ENCODE results near the gene GPER1.

The GPER1 gene

DNA sequence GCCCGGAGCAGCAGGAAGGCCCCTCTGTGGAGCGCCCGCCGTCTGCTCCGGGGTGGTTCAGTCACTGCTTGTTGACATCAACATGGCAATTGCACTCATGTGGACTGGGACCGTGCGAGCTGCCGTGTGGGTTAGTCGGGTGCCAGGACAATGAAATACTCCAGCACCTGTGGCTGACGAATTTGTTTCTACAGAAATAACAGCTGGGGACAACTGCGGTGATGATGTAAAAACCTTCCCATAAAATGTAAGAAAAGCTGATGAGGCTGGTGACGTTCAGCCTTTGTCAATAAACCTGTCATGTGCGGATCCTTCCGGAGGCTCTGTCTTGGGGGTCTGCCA is 5.6 kb downstream of the GPER1 start:
- Histone ChIP-seq H3K4me3 (ENCODE audit: low read depth, low read length, poor library complexity, severe bottlenecking) (no peak overlapping the region), H2AFZ (ENCODE audit: low read length) (no peak overlapping the region), H4K20me1 (ENCODE audit: insufficient read depth, low read length) (no peaks in the 10 kb centered on the region), H3K9me2 (ENCODE audit: low read depth, low read length) (no peaks in the 10 kb centered on the region), H3K36me3 (ENCODE audit: insufficient read depth, low read length) (peaks cover 12% of the 10 kb centered on the region), H3K79me2 (ENCODE audit: insufficient read depth, low read length) (no peaks in the 10 kb centered on the region), H3K4me2 (ENCODE audit: low read length) (no peak overlapping the region), H3F3A (ENCODE audit: insufficient read depth, low read length) (no peaks in the 10 kb centered on the region), H3K27ac (ENCODE audit: low read depth, low read length, poor library complexity, severe bottlenecking) (no peak overlapping the region), H3K9ac (ENCODE audit: low read length) (no peak overlapping the region), H3K27me3 (ENCODE audit: insufficient read depth, low read length) (peaks cover 13% of the 10 kb centered on the region; the same call in 1 of the 2 replicates), H3K9me3 (ENCODE audit: low read length) (no peaks in the 10 kb centered on the region), H3K4me1 (ENCODE audit: insufficient read depth, low read length, severe bottlenecking) (no peaks in the 10 kb centered on the region)
- no peak for TF ChIP-seq EZH2 (IDR thresholded peaks at IDR 0.05; ENCODE audit: borderline replicate concordance, low read length)
- TF ChIP-seq, protein P1, sequence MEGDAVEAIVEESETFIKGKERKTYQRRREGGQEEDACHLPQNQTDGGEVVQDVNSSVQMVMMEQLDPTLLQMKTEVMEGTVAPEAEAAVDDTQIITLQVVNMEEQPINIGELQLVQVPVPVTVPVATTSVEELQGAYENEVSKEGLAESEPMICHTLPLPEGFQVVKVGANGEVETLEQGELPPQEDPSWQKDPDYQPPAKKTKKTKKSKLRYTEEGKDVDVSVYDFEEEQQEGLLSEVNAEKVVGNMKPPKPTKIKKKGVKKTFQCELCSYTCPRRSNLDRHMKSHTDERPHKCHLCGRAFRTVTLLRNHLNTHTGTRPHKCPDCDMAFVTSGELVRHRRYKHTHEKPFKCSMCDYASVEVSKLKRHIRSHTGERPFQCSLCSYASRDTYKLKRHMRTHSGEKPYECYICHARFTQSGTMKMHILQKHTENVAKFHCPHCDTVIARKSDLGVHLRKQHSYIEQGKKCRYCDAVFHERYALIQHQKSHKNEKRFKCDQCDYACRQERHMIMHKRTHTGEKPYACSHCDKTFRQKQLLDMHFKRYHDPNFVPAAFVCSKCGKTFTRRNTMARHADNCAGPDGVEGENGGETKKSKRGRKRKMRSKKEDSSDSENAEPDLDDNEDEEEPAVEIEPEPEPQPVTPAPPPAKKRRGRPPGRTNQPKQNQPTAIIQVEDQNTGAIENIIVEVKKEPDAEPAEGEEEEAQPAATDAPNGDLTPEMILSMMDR (IDR thresholded peaks at IDR 0.05; ENCODE audit: low read length) = no peak

DNA sequence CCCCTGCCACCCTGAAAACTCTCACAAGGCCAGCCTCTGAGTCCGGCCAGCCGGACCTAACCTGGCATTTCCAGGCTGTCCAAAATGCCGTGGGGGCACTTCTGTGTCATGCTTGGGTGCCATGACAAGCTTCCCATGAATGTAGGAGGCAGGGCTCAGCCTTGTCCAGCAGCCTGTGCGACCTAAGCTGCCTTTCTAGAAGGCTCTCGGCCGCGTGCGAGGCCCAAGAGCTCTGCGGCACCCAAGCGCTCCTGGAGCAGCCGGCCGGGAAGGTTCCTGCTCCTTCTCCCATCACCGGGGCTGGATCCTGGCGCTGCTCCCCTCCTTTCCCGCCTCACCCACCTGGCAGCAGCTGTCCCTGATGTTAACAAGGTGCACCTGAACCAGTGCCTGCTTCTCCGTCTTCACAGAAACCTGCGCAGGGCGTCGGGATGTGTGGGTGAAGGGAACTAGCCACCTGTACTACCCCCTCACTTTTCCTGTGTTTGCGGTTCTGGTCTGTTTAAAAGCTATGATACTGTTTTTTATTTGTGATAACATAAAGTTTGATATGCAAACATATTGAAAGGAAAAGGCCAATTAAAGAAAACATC is 6.1 kb downstream of the GPER1 start:
- H3K36me3 ChIP-seq (ENCODE audit: insufficient read depth, low read length) = peaks cover 15% of the 10 kb centered on the region
- H3K9ac ChIP-seq (ENCODE audit: low read length) = no peak overlapping the region
- H3K27me3 ChIP-seq (ENCODE audit: insufficient read depth, low read length) = peaks cover 13% of the 10 kb centered on the region; the same call in 1 of the 2 replicates
- H3K9me2 ChIP-seq (ENCODE audit: low read depth, low read length) = no peaks in the 10 kb centered on the region
- TF ChIP-seq, protein P1 (IDR thresholded peaks at IDR 0.05; ENCODE audit: low read length) = no peak
- no peak for TF ChIP-seq EZH2 (IDR thresholded peaks at IDR 0.05; ENCODE audit: borderline replicate concordance, low read length)
- no peak overlapping the region for H3K27ac ChIP-seq (ENCODE audit: low read depth, low read length, poor library complexity, severe bottlenecking)
- no peaks in the 10 kb centered on the region for H3K9me3 ChIP-seq (ENCODE audit: low read length)
- H3K4me1 ChIP-seq (ENCODE audit: insufficient read depth, low read length, severe bottlenecking) = no peaks in the 10 kb centered on the region
- H3K79me2 ChIP-seq (ENCODE audit: insufficient read depth, low read length) = no peaks in the 10 kb centered on the region
- no peak overlapping the region for H3K4me2 ChIP-seq (ENCODE audit: low read length)
- no peak overlapping the region for H3K4me3 ChIP-seq (ENCODE audit: low read depth, low read length, poor library complexity, severe bottlenecking)
- no peaks in the 10 kb centered on the region for H3F3A ChIP-seq (ENCODE audit: insufficient read depth, low read length)
- H2AFZ ChIP-seq (ENCODE audit: low read length) = no peak overlapping the region
- no peaks in the 10 kb centered on the region for H4K20me1 ChIP-seq (ENCODE audit: insufficient read depth, low read length)

DNA sequence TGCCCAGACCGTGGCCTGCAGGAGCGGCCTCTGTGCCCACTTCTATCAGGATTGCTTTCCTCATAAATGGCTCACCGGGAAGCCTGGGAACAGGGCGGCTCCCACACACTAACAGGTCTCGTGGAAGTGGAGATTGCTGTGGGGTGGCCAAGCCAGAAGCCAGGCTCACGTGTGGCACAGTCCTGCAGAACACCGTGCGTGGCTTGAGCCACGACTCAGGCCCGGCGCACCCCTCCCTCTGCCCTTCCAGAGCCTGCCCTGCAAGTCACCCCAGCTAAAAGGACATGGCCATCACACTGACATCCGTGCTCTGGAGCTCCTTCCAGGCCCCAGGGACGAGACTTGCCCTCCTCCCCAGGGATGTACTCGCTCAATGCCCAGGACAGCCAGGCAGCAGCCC is 7.0 kb downstream of the GPER1 start:
- Histone ChIP-seq H3K9me2 (ENCODE audit: low read depth, low read length) (no peaks in the 10 kb centered on the region), H3K27me3 (ENCODE audit: insufficient read depth, low read length) (peaks cover 13% of the 10 kb centered on the region; the same call in 1 of the 2 replicates), H2AFZ (ENCODE audit: low read length) (no peak overlapping the region), H3K4me1 (ENCODE audit: insufficient read depth, low read length, severe bottlenecking) (no peaks in the 10 kb centered on the region), H3K9me3 (ENCODE audit: low read length) (no peaks in the 10 kb centered on the region), H4K20me1 (ENCODE audit: insufficient read depth, low read length) (no peaks in the 10 kb centered on the region), H3F3A (ENCODE audit: insufficient read depth, low read length) (no peaks in the 10 kb centered on the region), H3K4me2 (ENCODE audit: low read length) (no peak overlapping the region), H3K27ac (ENCODE audit: low read depth, low read length, poor library complexity, severe bottlenecking) (no peak overlapping the region), H3K36me3 (ENCODE audit: insufficient read depth, low read length) (peaks cover 15% of the 10 kb centered on the region), H3K79me2 (ENCODE audit: insufficient read depth, low read length) (no peaks in the 10 kb centered on the region), H3K9ac (ENCODE audit: low read length) (no peak overlapping the region), H3K4me3 (ENCODE audit: low read depth, low read length, poor library complexity, severe bottlenecking) (no peak overlapping the region)
- no peak for TF ChIP-seq EZH2 (IDR thresholded peaks at IDR 0.05; ENCODE audit: borderline replicate concordance, low read length)
- TF ChIP-seq, protein P1 (IDR thresholded peaks at IDR 0.05; ENCODE audit: low read length) = no peak
